Omental fat pad (tissue), 4 donors: Measurements from ENCODE around the gene ZNF213. TPM values are rescaled to one million over a fixed set of nuclear protein-coding genes. Genes with fewer than 3 reads are reported as not detected.
"Not testable (repeated sequence)": the region's sequence is repeated elsewhere in the genome, so short reads cannot be mapped to it uniquely, and the experiment has no call there.

Experiments used
- ATAC-seq: fragments of 150-250 bp; one replicate; pipeline ENCODE4 v1.9.1; 2016; ENCODE audit warnings: mild to moderate bottlenecking, moderate library complexity; ENCODE audit not compliant: low FRiP score
- DNase-seq: peaks from one replicate; pipeline ENCODE4 v3.0.0-alpha.2; 2019; ENCODE audit warnings: low spot score
- total RNA-seq, 4 donors: library from RNA; depleted of rRNA; stranded (reverse); fragments of >200 nt; gene quantifications; one replicate each; pipeline ENCODE4 v1.1.0, GENCODE V29; 2016
- TF ChIP-seq, protein P1 (sequence below), 3 donors: fragments of 450-650 bp; IDR thresholded peaks; one replicate each; pipeline ENCODE4 v1.5.1; 2016 to 2017; ENCODE audit warnings: antibody characterized with exemption in 3 of 3, mild to moderate bottlenecking in 3 of 3, moderate library complexity in 2 of 3

The ZNF213 gene
- total RNA-seq, 4 donors from 2014 or later, result 1.8 to 4.1 (median 3.6) TPM

GRCh38 chr16:3165111-3165822 lies 30.4 kb downstream of the ZNF213 start:
- ATAC-seq (no peak), DNase-seq (no peak)
- TF ChIP-seq, protein P1, sequence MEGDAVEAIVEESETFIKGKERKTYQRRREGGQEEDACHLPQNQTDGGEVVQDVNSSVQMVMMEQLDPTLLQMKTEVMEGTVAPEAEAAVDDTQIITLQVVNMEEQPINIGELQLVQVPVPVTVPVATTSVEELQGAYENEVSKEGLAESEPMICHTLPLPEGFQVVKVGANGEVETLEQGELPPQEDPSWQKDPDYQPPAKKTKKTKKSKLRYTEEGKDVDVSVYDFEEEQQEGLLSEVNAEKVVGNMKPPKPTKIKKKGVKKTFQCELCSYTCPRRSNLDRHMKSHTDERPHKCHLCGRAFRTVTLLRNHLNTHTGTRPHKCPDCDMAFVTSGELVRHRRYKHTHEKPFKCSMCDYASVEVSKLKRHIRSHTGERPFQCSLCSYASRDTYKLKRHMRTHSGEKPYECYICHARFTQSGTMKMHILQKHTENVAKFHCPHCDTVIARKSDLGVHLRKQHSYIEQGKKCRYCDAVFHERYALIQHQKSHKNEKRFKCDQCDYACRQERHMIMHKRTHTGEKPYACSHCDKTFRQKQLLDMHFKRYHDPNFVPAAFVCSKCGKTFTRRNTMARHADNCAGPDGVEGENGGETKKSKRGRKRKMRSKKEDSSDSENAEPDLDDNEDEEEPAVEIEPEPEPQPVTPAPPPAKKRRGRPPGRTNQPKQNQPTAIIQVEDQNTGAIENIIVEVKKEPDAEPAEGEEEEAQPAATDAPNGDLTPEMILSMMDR (IDR thresholded peaks at IDR 0.05), result no peak

GRCh38 chr16:3166505-3166886 lies 31.7 kb downstream of the ZNF213 start:
- TF ChIP-seq, protein P1 (IDR thresholded peaks at IDR 0.05), result no peak
- ATAC-seq (no peak), DNase-seq (no peak)

DNA sequence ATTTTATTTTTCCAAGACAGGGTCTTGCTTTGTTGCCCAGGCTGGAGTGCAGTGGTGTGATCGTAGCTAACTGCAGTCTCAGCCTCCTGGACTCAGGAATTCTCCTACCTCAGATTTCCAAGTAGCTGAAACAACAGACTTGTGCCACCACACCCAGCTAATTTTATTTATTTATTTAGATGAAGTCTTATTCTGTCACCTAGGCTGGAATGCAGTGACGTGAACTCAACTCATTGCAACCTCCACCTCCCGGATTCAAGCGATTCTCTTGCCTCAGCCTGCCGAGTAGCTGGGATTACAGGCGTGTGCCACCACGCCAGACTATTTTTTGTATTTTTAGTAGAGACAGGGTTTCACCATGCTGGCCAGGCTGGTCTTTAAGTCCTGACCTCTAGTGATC lies 33.9 kb downstream of the ZNF213 start:
- not testable (repeated sequence) for ATAC-seq, DNase-seq

DNA sequence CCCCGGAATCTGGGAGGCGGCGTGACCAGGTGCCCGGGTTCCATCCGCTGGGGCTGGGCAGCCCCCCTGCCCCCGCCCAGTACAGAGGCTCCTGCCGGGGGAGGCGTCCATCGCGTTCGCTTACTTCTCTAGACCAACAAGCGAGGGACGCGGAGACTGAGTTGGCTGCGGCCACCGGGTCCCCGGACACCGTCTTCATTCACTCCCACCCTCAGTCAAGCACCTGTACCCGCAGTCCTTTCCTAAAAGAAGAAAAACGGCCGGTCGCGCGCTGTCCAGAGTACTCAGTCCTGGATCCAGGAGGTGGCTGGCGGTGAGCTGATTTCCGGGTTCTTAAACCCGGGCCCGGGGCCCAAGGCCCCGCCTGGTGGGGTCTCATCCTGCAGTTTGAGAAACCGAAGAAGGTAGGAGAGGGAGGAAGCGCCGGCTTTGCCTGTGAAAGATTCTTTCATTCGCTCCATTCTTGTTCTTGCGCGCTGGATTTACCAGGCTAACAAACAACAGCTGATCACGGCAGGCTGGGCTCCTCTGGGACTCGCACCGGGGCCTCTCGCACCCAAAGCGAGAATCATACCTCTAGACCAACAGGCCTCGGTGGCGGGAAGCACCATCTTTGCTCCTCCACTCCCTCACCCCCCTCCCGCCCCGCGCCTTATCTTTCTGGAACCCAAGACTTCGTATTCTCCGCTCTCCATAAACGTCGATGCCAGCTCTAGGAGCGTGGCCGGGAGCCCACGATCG lies 35.8 kb downstream of the ZNF213 start:
- ATAC-seq, result no peak
- TF ChIP-seq, protein P1 (IDR thresholded peaks at IDR 0.05), result no peak

DNA sequence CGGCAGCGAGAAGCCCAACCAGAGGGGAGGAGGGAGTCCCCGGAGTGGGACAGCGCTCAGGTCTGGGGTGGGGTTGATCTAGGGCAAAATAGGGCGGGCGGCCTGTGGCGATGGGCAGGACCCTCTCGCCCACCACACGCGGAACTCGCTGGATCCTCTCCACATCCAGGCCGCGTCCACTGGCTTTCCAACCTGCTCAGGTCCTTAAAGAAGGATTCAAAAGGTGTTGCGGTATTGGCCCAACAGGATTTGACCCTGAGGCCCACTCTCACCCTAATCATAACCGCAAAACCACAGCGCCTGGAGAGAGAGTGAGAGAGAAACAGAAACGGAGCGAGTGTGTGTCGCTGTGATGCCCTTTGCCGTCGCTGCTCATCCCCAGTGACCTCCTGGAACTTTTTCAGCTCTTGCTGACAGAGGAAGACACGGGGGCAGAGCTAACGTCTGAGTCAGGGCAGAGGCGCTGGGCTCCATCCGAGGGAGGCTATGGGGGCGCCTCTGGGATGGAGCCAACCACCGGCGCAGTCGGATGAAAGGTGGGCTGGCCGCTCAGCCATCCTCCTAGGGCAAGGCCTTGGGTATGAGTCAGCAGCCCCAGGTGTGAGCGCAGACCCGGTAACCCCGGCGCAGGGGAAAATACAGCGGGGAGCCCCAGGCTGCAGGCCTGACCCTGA lies 36.5 kb downstream of the ZNF213 start:
- DNase-seq, result no peak
- ATAC-seq, result no peak
- TF ChIP-seq, protein P1 (IDR thresholded peaks at IDR 0.05), result no peak

More for the DNA sequence above, 35.8 kb downstream of the ZNF213 start:
- DNase-seq, result no peak

GRCh38 chr16:3171855-3172593 lies 37.2 kb downstream of the ZNF213 start:
- no peak for ATAC-seq
- TF ChIP-seq, protein P1 (IDR thresholded peaks at IDR 0.05), result no peak
- DNase-seq, result no peak
